HepG2 (cell line): ENCODE data around the gene AGRN. TPM values are rescaled to one million over a fixed set of nuclear protein-coding genes. Genes with fewer than 3 reads are reported as not detected.
A peak's percentile ranks its signal among the peaks of the same experiment; 100 is the strongest.

ENCODE experiments used
- AGO1 ChIP-seq: fragments of 200-400 bp; formaldehyde crosslinking; IDR thresholded peaks from 2 replicates; pipeline ENCODE4 v1.6.1; 2017; ENCODE audit warnings: mild to moderate bottlenecking, low read depth, low read length, moderate library complexity; ENCODE audit not compliant: poor library complexity, severe bottlenecking
- CENPT ChIP-seq: sonication (generic); formaldehyde crosslinking; IDR thresholded peaks from 2 replicates; pipeline ENCODE4 v1.8.0; 2022; ENCODE audit warnings: low read depth, mild to moderate bottlenecking, moderate library complexity, missing genetic modification reagents
- CSRNP2 ChIP-seq: sonication (generic); formaldehyde crosslinking; conservative IDR thresholded peaks from 2 replicates; pipeline ENCODE4 v1.8.0; 2022; ENCODE audit warnings: low read depth, missing genetic modification reagents
- ETV5 ChIP-seq: IDR thresholded peaks from 2 replicates; pipeline ENCODE4 v1.6.1; 2018; ENCODE audit warnings: missing biosample characterization, missing genetic modification reagents, inconsistent platforms, borderline replicate concordance
- GABPA ChIP-seq, 2 experiments: IDR thresholded peaks; 2 replicates each; pipeline ENCODE4 v1.6.1; 2011 to 2016; ENCODE audit warnings: low read depth in 2 of 2, low read length in 1 of 2, missing biosample characterization in 1 of 2, missing genetic modification characterization in 1 of 2
- MBD4 ChIP-seq: IDR thresholded peaks from 2 replicates; pipeline ENCODE4 v1.6.1; 2012; ENCODE audit warnings: low read length, inconsistent platforms, borderline replicate concordance
- MXD1 ChIP-seq: sonication (generic); formaldehyde crosslinking; IDR thresholded peaks from 2 replicates; pipeline ENCODE4 v1.4.0; 2020; ENCODE audit warnings: mild to moderate bottlenecking, missing genetic modification reagents
- ZBTB34 ChIP-seq: sonication (generic); formaldehyde crosslinking; IDR thresholded peaks from 2 replicates; pipeline ENCODE4 v1.8.0; 2022; ENCODE audit warnings: mild to moderate bottlenecking, missing genetic modification reagents
- ZBTB40 ChIP-seq, 2 experiments: fragments of 450-650 bp in 1 of 2; sonication (generic) in 1 of 2; formaldehyde crosslinking in 1 of 2; IDR thresholded peaks; 2 replicates each; pipeline versions ENCODE4 v1.6.1 to v1.8.0; 2016 to 2022; ENCODE audit warnings: antibody characterized with exemption in 1 of 2, mild to moderate bottlenecking in 1 of 2, missing genetic modification reagents in 1 of 2
- ZNF205 ChIP-seq: IDR thresholded peaks from 2 replicates; pipeline ENCODE4 v1.6.1; 2018; ENCODE audit warnings: missing biosample characterization, missing genetic modification reagents
- ZNF512 ChIP-seq: sonication (generic); formaldehyde crosslinking; IDR thresholded peaks from 2 replicates; pipeline ENCODE4 v1.4.0; 2020; ENCODE audit warnings: mild to moderate bottlenecking, missing genetic modification reagents
- ZNF891 ChIP-seq: sonication (generic); formaldehyde crosslinking; IDR thresholded peaks from 2 replicates; pipeline ENCODE4 v1.5.0; 2020; ENCODE audit warnings: mild to moderate bottlenecking, missing genetic modification reagents
- polyA plus RNA-seq, 8 experiments: library from polyadenylated mRNA; depleted of rRNA in 3 of 8; stranded (reverse) in 7 of 8; unstranded in 1 of 8; fragments of >200 nt; fragmentation: Illumina TruSeq in 4 of 8; extraction: Trizol in 4 of 8; gene quantifications; 2 replicates each; pipeline versions ENCODE4 v1.2.1 to v1.2.3, GENCODE V29; 2011 to 2016; ENCODE audit warnings: low read depth in 4 of 8, missing spikeins in 1 of 8, mixed read lengths in 1 of 8; ENCODE audit not compliant: insufficient read depth in 1 of 8
- total RNA-seq, 5 experiments: library from RNA; depleted of rRNA; stranded (reverse); fragments of >200 nt; fragmentation: Illumina TruSeq; extraction: Trizol; gene quantifications; 2 replicates each; pipeline ENCODE4 v1.2.3, GENCODE V29; 2016; ENCODE audit warnings: low read depth in 1 of 5

Gene AGRN
- total and polyA plus RNA-seq, 2 of the 13 experiments (the other 11 are each of a cell fraction or from before 2014, with no cell fraction given): 29.8 to 65.2 TPM

GRCh38 chr1:1079408-1080121 lies 59.6 kb downstream of the AGRN start (continued):
- TF ChIP-seq ZBTB40 (IDR thresholded peaks at IDR 0.05) (no peak), ZBTB40 (CRISPR knock-in tag; IDR thresholded peaks at IDR 0.05) (peak; percentile 62; the same call in 1 of the 2 replicates), CSRNP2 (CRISPR knock-in tag) (no peak), ZNF512 (CRISPR knock-in tag) (no peak), MBD4 (no peak), ETV5 (peak; percentile 58; the same call in 1 of the 2 replicates), CENPT (CRISPR knock-in tag) (no peak), ZNF205 (CRISPR knock-in tag) (peak; percentile 82), AGO1 (peak; percentile 89), MXD1 (CRISPR knock-in tag) (peak; percentile 71; the same call in 1 of the 2 replicates), ZNF891 (CRISPR knock-in tag) (peak; percentile 76), ZBTB34 (CRISPR knock-in tag) (no peak), GABPA (IDR thresholded peaks at IDR 0.05; ENCODE audit: low read depth, low read length) (no peak), GABPA (CRISPR knock-in tag; IDR thresholded peaks at IDR 0.05; ENCODE audit: low read depth) (peak; percentile 43)
